Neural cell (in vitro differentiated cells): Measurements from ENCODE around the gene ZBTB6. TPM values are rescaled to one million over a fixed set of nuclear protein-coding genes. Genes with fewer than 3 reads are reported as not detected.

ENCODE experiments used
- H2AFZ ChIP-seq: fragments of 200-600, 300-800 bp; sonication (generic), shearing (Covaris generic); 2 replicates; pipeline ENCODE4 v1.6.0; 2014; ENCODE audit warnings: low read depth, mild to moderate bottlenecking, antibody characterized with exemption, low read length, moderate library complexity
- H3F3A ChIP-seq: fragments of 200-600 bp; shearing (Covaris generic); 2 replicates; pipeline ENCODE4 v1.6.1; 2016; ENCODE audit warnings: mild to moderate bottlenecking, moderate library complexity, mixed read lengths, antibody characterized with exemption, low read length; ENCODE audit not compliant: insufficient read depth, poor library complexity, severe bottlenecking
- H3K27ac ChIP-seq: fragments of 200-600, 300-800 bp; sonication (generic), shearing (Covaris generic); 2 replicates; pipeline ENCODE4 v1.5.1; 2014; ENCODE audit warnings: mild to moderate bottlenecking, low read length, moderate library complexity
- H3K27me3 ChIP-seq: fragments of 300-800, 200-600 bp; sonication (generic), shearing (Covaris generic); 2 replicates; pipeline ENCODE4 v1.6.0; 2014; ENCODE audit warnings: mild to moderate bottlenecking, low read depth, low read length, moderate library complexity; ENCODE audit not compliant: insufficient read depth
- H3K36me3 ChIP-seq: fragments of 300-800, 200-600 bp; sonication (generic), shearing (Covaris generic); 2 replicates; pipeline ENCODE4 v1.5.1; 2014; ENCODE audit warnings: mild to moderate bottlenecking, antibody characterized with exemption, low read length, moderate library complexity; ENCODE audit not compliant: insufficient read depth
- H3K4me2 ChIP-seq: fragments of 300-800, 200-600 bp; sonication (generic), shearing (Covaris generic); 2 replicates; pipeline ENCODE4 v1.6.0; 2014; ENCODE audit warnings: mild to moderate bottlenecking, low read length
- H3K4me3 ChIP-seq: fragments of 300-800, 200-600 bp; sonication (generic), shearing (Covaris generic); 2 replicates; pipeline ENCODE4 v1.5.1; 2014; ENCODE audit warnings: mild to moderate bottlenecking, low read length, moderate library complexity
- H3K79me2 ChIP-seq: fragments of 200-600 bp; shearing (Covaris generic); replicated peaks from 2 replicates; pipeline ENCODE4 v1.6.0; 2014; ENCODE audit warnings: mild to moderate bottlenecking, low read length, moderate library complexity; ENCODE audit not compliant: insufficient read depth
- H3K9ac ChIP-seq: fragments of 300-800, 200-600 bp; sonication (generic), shearing (Covaris generic); 2 replicates; pipeline ENCODE4 v1.6.1; 2016; ENCODE audit warnings: mild to moderate bottlenecking, low read length, mixed read lengths
- H3K9me2 ChIP-seq: fragments of 200-600 bp; shearing (Covaris generic); 2 replicates; pipeline ENCODE4 v1.6.1; 2016; ENCODE audit warnings: mild to moderate bottlenecking, low read length, mixed read lengths; ENCODE audit not compliant: insufficient read depth
- H3K9me3 ChIP-seq: fragments of 200-600, 300-800 bp; sonication (generic), shearing (Covaris generic); 2 replicates; pipeline ENCODE4 v1.6.1; 2016; ENCODE audit warnings: mild to moderate bottlenecking, mixed run types, low read length, moderate library complexity, mixed read lengths
- H4K20me1 ChIP-seq: fragments of 200-600 bp; shearing (Covaris generic); 2 replicates; pipeline ENCODE4 v1.6.1; 2016; ENCODE audit warnings: mild to moderate bottlenecking, mixed run types; ENCODE audit not compliant: insufficient read depth
- CTCF ChIP-seq: fragments of 450-650 bp; IDR thresholded peaks from 2 replicates; pipeline ENCODE4 v1.5.1; 2014; ENCODE audit warnings: antibody characterized with exemption, mild to moderate bottlenecking, moderate library complexity; ENCODE audit not compliant: poor library complexity, severe bottlenecking
- EP300 ChIP-seq: fragments of 450-650 bp; conservative IDR thresholded peaks from 2 replicates; pipeline ENCODE4 v1.6.1; 2014; ENCODE audit warnings: antibody characterized with exemption, mild to moderate bottlenecking, moderate library complexity; ENCODE audit not compliant: poor library complexity, severe bottlenecking
- EZH2 ChIP-seq: fragments of 200-600, 300-800 bp; shearing (Covaris generic), sonication (generic); IDR thresholded peaks from 2 replicates; pipeline ENCODE4 v1.6.1; 2014; ENCODE audit warnings: antibody characterized with exemption, low read length, borderline replicate concordance, mild to moderate bottlenecking; ENCODE audit not compliant: insufficient read depth, poor library complexity, severe bottlenecking
- MXI1 ChIP-seq: fragments of 450-650 bp; conservative IDR thresholded peaks from 2 replicates; pipeline ENCODE4 v1.6.1; 2014; ENCODE audit warnings: antibody characterized with exemption, mild to moderate bottlenecking; ENCODE audit not compliant: poor library complexity, severe bottlenecking
- POLR2AphosphoS5 ChIP-seq: IDR thresholded peaks from 2 replicates; pipeline ENCODE4 v1.6.1; 2012
- RAD21 ChIP-seq: fragments of 450-650 bp; conservative IDR thresholded peaks from 2 replicates; pipeline ENCODE4 v1.6.1; 2014; ENCODE audit warnings: antibody characterized with exemption, mild to moderate bottlenecking, moderate library complexity
- REST ChIP-seq: IDR thresholded peaks from 2 replicates; pipeline ENCODE4 v1.6.1; 2012; ENCODE audit warnings: borderline replicate concordance
- SMC3 ChIP-seq: fragments of 450-650 bp; conservative IDR thresholded peaks from 2 replicates; pipeline ENCODE4 v1.6.1; 2014; ENCODE audit warnings: antibody characterized with exemption, mild to moderate bottlenecking, moderate library complexity; ENCODE audit not compliant: poor library complexity
- TAF1 ChIP-seq: IDR thresholded peaks from 2 replicates; pipeline ENCODE4 v1.6.1; 2012; ENCODE audit warnings: low read depth
- polyA plus RNA-seq: library from polyadenylated mRNA; depleted of rRNA; stranded (reverse); fragments of >200 nt; gene quantifications from 2 replicates; pipeline ENCODE4 v1.2.3, GENCODE V29; 2014

Gene ZBTB6
- polyA plus RNA-seq, 1 donor from 2014 or later: 20.1 TPM

DNA sequence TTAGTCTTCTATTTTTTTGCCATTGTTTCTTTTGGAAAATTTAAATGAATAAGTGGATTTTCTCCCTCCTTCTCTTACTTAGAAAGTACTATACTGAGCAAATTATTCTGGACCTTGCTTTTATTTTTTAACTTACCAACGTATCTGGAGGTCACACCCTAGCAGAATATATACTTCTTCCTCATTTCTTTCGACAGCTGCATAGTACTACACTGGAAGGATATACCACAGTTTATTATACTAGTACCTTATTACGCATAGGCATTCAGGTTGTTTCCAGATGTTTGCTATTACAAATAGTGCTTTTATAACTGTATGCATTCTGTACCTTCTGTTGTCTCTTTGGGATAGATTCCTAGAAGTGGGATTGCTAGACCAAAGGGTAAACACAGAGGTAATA, 24.6 kb downstream of the ZBTB6 start:
- no peaks in the 10 kb centered on the region for H3K27me3 ChIP-seq
- no peak overlapping the region for H3K9ac ChIP-seq
- H3K9me2 ChIP-seq: no peaks in the 10 kb centered on the region
- H3K9me3 ChIP-seq: no peaks in the 10 kb centered on the region
- H2AFZ ChIP-seq: no peak overlapping the region
- H3K79me2 ChIP-seq: no peaks in the 10 kb centered on the region
- no peak overlapping the region for H3K4me3 ChIP-seq
- no peaks in the 10 kb centered on the region for H3F3A ChIP-seq
- TF ChIP-seq TAF1 (no peak), RAD21 (no peak), CTCF (no peak), MXI1 (no peak), EZH2 (no peak), POLR2AphosphoS5 (no peak), EP300 (no peak), REST (no peak), SMC3 (no peak)
- H3K36me3 ChIP-seq: peaks cover 18% of the 10 kb centered on the region
- no peaks in the 10 kb centered on the region for H4K20me1 ChIP-seq
- H3K4me2 ChIP-seq: no peak overlapping the region
- H3K27ac ChIP-seq: no peak overlapping the region

DNA sequence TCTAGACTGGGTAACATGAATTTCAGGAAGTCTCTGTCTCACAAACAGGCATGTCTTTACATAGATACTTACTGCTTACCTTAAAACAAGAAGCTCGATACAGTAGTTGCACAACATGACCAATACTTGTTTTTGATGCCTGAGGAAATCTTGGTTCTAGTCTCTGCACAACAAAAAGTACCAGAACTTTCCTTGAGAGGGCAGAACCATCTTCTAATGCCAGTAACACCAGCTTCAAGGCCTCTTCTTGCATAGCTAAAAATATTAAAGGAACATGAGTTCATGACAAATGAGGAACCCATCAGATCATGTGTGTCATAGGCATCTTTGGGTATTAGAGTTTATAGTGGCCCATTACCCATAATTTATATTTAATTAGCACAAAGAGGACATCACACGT, 30.0 kb downstream of the ZBTB6 start:
- TF ChIP-seq REST: no peak
- TF ChIP-seq SMC3: no peak
- no peak for TF ChIP-seq RAD21
- no peak for TF ChIP-seq CTCF
- no peak for TF ChIP-seq EZH2
- TF ChIP-seq MXI1: no peak
- TF ChIP-seq POLR2AphosphoS5: no peak
- TF ChIP-seq TAF1: no peak
- no peak for TF ChIP-seq EP300
- Histone ChIP-seq H3K27ac (no peak overlapping the region), H2AFZ (no peak overlapping the region), H3K79me2 (no peaks in the 10 kb centered on the region), H3K9ac (no peak overlapping the region), H3K36me3 (peaks cover 9% of the 10 kb centered on the region), H3K27me3 (no peaks in the 10 kb centered on the region), H3K4me2 (no peak overlapping the region), H3K4me3 (no peak overlapping the region), H3F3A (no peaks in the 10 kb centered on the region), H3K9me2 (no peaks in the 10 kb centered on the region), H4K20me1 (no peaks in the 10 kb centered on the region), H3K9me3 (no peaks in the 10 kb centered on the region)
